Liver (tissue), 9 donors: ENCODE measurements around the gene NCOA3. TPM values are rescaled to one million over a fixed set of nuclear protein-coding genes. Genes with fewer than 3 reads are reported as not detected.

ENCODE experiments used
- DNase-seq: peaks from one replicate; pipeline ENCODE4 v3.0.0-alpha.2; 2017; ENCODE audit warnings: low spot score
- H3K27ac ChIP-seq, 2 donors: one replicate each; pipeline ENCODE4 v1.7.0; 2013; ENCODE audit warnings: inconsistent platforms in 2 of 2, low read length in 2 of 2, control low read depth in 1 of 2, low read depth in 1 of 2, mild to moderate bottlenecking in 1 of 2
- H3K27me3 ChIP-seq, 4 donors: one replicate each; pipeline versions ENCODE4 v1.6.1 to v1.7.0; 2013; ENCODE audit warnings: low read length in 3 of 4, inconsistent platforms in 1 of 4, mild to moderate bottlenecking in 1 of 4, moderate library complexity in 1 of 4; ENCODE audit not compliant: control insufficient read depth in 4 of 4, insufficient read depth in 4 of 4
- H3K36me3 ChIP-seq, 4 donors: one replicate each; pipeline versions ENCODE4 v1.6.1 to v1.7.0; 2013; ENCODE audit warnings: low read length in 3 of 4, mild to moderate bottlenecking in 3 of 4, low read depth in 1 of 4, moderate library complexity in 1 of 4; ENCODE audit not compliant: control insufficient read depth in 4 of 4, insufficient read depth in 3 of 4
- H3K4me1 ChIP-seq, 4 donors: one replicate each; pipeline versions ENCODE4 v1.6.1 to v1.7.0; 2013; ENCODE audit warnings: low read length in 3 of 4, mild to moderate bottlenecking in 3 of 4, moderate library complexity in 1 of 4; ENCODE audit not compliant: control insufficient read depth in 4 of 4, insufficient read depth in 4 of 4
- H3K4me3 ChIP-seq, 3 donors: one replicate each; pipeline versions ENCODE4 v1.6.1 to v1.7.0; 2013; ENCODE audit warnings: low read length in 3 of 3, control low read depth in 1 of 3, low read depth in 1 of 3, mild to moderate bottlenecking in 1 of 3
- H3K9ac ChIP-seq, 2 donors: one replicate each; pipeline ENCODE4 v1.7.0; 2013; ENCODE audit warnings: low read length in 2 of 2, mild to moderate bottlenecking in 2 of 2, moderate library complexity in 2 of 2, control low read depth in 1 of 2, low read depth in 1 of 2
- H3K9me3 ChIP-seq, 4 donors: one replicate each; pipeline versions ENCODE4 v1.6.1 to v1.7.0; 2013; ENCODE audit warnings: low read length in 3 of 4; ENCODE audit not compliant: control insufficient read depth in 4 of 4
- ATF3 ChIP-seq: IDR thresholded peaks from 2 replicates; pipeline ENCODE4 v1.6.1; 2016; ENCODE audit warnings: antibody characterized with exemption
- CTCF ChIP-seq: fragments of 150-350 bp; IDR thresholded peaks from 2 replicates; pipeline ENCODE4 v1.5.1; 2017; ENCODE audit warnings: improper control_type of control experiment, low read depth, low read length; ENCODE audit not compliant: missing input control
- EGR1 ChIP-seq, 2 donors: IDR thresholded peaks; 2 replicates each; pipeline ENCODE4 v1.6.1; 2016 to 2018; ENCODE audit warnings: antibody characterized with exemption in 2 of 2, low read depth in 2 of 2
- FOXA1 ChIP-seq: IDR thresholded peaks from 2 replicates; pipeline ENCODE4 v1.6.1; 2016; ENCODE audit warnings: antibody characterized with exemption
- FOXA2 ChIP-seq: IDR thresholded peaks from 2 replicates; pipeline ENCODE4 v1.6.1; 2016; ENCODE audit warnings: antibody characterized with exemption
- GABPA ChIP-seq, 2 donors: IDR thresholded peaks in 1 of 2; conservative IDR thresholded peaks in 1 of 2; 2 replicates each; pipeline ENCODE4 v1.6.1; 2016; ENCODE audit warnings: antibody characterized with exemption in 2 of 2, mild to moderate bottlenecking in 1 of 2, moderate library complexity in 1 of 2
- HNF4A ChIP-seq, 2 donors: conservative IDR thresholded peaks; 2 replicates each; pipeline ENCODE4 v1.6.1; 2016; ENCODE audit warnings: antibody characterized with exemption in 2 of 2, mild to moderate bottlenecking in 2 of 2
- JUND ChIP-seq, 2 donors: IDR thresholded peaks; 2 replicates each; pipeline ENCODE4 v1.6.1; 2016; ENCODE audit warnings: antibody characterized with exemption in 2 of 2
- MAX ChIP-seq: IDR thresholded peaks from 2 replicates; pipeline ENCODE4 v1.6.1; 2016; ENCODE audit warnings: antibody characterized with exemption
- NR2F2 ChIP-seq: IDR thresholded peaks from 2 replicates; pipeline ENCODE4 v1.6.1; 2016; ENCODE audit warnings: antibody characterized with exemption
- RAD21 ChIP-seq, 2 donors: IDR thresholded peaks; 2 replicates each; pipeline ENCODE4 v1.6.1; 2016; ENCODE audit warnings: antibody characterized with exemption in 2 of 2, mild to moderate bottlenecking in 2 of 2
- SP1 ChIP-seq: IDR thresholded peaks from 2 replicates; pipeline ENCODE4 v1.6.1; 2018; ENCODE audit warnings: antibody characterized with exemption, mild to moderate bottlenecking
- YY1 ChIP-seq: IDR thresholded peaks from 2 replicates; pipeline ENCODE4 v1.6.1; 2016; ENCODE audit warnings: antibody characterized with exemption, mild to moderate bottlenecking
- ZBTB33 ChIP-seq: IDR thresholded peaks from 2 replicates; pipeline ENCODE4 v1.6.1; 2016; ENCODE audit warnings: antibody characterized with exemption
- WGBS: extraction: QIAGEN DNeasy Blood & Tissue Kit; methylation state at CpG from one replicate; pipeline ENCODE4 v1.1.7; 2013; 5-methylcytosine and 5-hydroxymethylcytosine counted together
- polyA plus RNA-seq, 2 donors: library from polyadenylated mRNA; stranded (reverse) in 1 of 2; unstranded in 1 of 2; fragments of 200-250 nt in 1 of 2; fragments of >200 nt in 1 of 2; fragmentation: Nextera tagmentation in 1 of 2; extraction: Ambion mirVana in 1 of 2; gene quantifications; one replicate each; pipeline versions ENCODE4 v1.2.1 to v1.2.3, GENCODE V29; 2013 to 2015
- total RNA-seq, 2 donors: library from RNA; depleted of rRNA; stranded (reverse); fragments of >200 nt; gene quantifications; one replicate each; pipeline ENCODE4 v1.2.3, GENCODE V29; 2014
- TF ChIP-seq, protein P1 (sequence below): IDR thresholded peaks from 2 replicates; pipeline ENCODE4 v1.6.1; 2016; ENCODE audit warnings: antibody characterized with exemption, mild to moderate bottlenecking
- donor health status: healthy.
- donor health status: healthy.
- donor health status: healthy.
- donor health status: healthy.
- donor health status: healthy.

NCOA3 gene
- total and polyA plus RNA-seq, 4 donors = 3.8 to 18.2 (median 8.9) TPM

DNA sequence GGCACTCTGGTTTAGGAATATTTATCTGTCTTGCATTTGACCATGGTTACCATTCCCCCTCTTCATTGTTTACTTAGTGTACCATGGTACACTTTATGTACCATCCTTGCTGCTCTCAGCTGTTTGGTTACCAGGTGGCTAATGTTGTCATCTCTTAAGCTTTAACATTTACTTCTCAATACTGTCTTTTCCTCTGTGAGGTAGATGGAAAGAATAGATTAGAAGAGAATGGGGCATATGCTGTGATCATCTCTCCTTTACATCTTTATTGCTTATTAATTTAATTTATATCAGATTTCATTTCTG is 109.2 kb downstream of the NCOA3 start:
- H3K4me1 ChIP-seq = peaks cover 0 to 2% (median 0%) of the 10 kb centered on the region in 4 donors
- H3K27ac ChIP-seq = no peak overlapping the region
- H3K36me3 ChIP-seq = no peaks in the 10 kb centered on the region
- H3K27me3 ChIP-seq = no peaks in the 10 kb centered on the region
- no peak overlapping the region for H3K9ac ChIP-seq
- DNase-seq = no peak
- no peak overlapping the region for H3K4me3 ChIP-seq
- TF ChIP-seq GABPA (IDR thresholded peaks at IDR 0.05 in 1 of 2, conservative IDR thresholded peaks at IDR 0.05 in 1 of 2) (no peak), CTCF (no peak), ZBTB33 (no peak), FOXA2 (no peak), MAX (no peak), HNF4A (conservative IDR thresholded peaks at IDR 0.05) (no peak), RAD21 (IDR thresholded peaks at IDR 0.05) (no peak), EGR1 (IDR thresholded peaks at IDR 0.05; ENCODE audit: low read depth in 2 of 2) (no peak), YY1 (no peak)
- no peaks in the 10 kb centered on the region for H3K9me3 ChIP-seq

DNA sequence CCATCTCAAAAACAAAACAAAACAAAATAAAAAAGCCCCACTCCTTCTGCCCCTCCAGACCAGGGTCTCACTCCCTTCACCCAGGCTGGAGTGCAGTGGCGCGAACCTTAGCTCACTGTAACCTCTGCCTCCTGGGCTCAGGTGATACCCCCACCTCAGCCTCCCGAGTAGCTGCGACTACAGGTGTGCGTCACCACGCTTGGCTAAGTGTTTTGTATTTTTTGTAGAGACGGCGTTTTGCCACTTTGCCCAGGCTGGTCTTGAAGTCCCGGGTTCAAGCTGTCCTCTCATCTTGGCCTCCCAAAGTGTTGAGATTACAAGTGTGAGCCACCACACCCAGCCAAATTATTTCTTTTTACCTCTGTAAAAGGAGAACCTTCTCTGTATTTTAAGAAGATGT is 110.1 kb downstream of the NCOA3 start:
- H3K36me3 ChIP-seq = no peaks in the 10 kb centered on the region
- no peak overlapping the region for H3K9ac ChIP-seq
- no peak overlapping the region for H3K27ac ChIP-seq
- H3K4me3 ChIP-seq = no peak overlapping the region
- WGBS = 99% methylated on average over 9 of the region's 9 CpGs
- no peaks in the 10 kb centered on the region for H3K9me3 ChIP-seq
- H3K4me1 ChIP-seq = peaks cover 0 to 2% (median 0%) of the 10 kb centered on the region in 4 donors
- no peak for DNase-seq
- no peak for TF ChIP-seq CTCF
- no peak for TF ChIP-seq ATF3
- no peak for TF ChIP-seq RAD21 (IDR thresholded peaks at IDR 0.05)
- no peak for TF ChIP-seq FOXA2
- TF ChIP-seq FOXA1 = no peak
- no peak for TF ChIP-seq YY1
- TF ChIP-seq SP1 = no peak
- no peak for TF ChIP-seq EGR1 (IDR thresholded peaks at IDR 0.05; ENCODE audit: low read depth in 2 of 2)
- TF ChIP-seq, protein P1, sequence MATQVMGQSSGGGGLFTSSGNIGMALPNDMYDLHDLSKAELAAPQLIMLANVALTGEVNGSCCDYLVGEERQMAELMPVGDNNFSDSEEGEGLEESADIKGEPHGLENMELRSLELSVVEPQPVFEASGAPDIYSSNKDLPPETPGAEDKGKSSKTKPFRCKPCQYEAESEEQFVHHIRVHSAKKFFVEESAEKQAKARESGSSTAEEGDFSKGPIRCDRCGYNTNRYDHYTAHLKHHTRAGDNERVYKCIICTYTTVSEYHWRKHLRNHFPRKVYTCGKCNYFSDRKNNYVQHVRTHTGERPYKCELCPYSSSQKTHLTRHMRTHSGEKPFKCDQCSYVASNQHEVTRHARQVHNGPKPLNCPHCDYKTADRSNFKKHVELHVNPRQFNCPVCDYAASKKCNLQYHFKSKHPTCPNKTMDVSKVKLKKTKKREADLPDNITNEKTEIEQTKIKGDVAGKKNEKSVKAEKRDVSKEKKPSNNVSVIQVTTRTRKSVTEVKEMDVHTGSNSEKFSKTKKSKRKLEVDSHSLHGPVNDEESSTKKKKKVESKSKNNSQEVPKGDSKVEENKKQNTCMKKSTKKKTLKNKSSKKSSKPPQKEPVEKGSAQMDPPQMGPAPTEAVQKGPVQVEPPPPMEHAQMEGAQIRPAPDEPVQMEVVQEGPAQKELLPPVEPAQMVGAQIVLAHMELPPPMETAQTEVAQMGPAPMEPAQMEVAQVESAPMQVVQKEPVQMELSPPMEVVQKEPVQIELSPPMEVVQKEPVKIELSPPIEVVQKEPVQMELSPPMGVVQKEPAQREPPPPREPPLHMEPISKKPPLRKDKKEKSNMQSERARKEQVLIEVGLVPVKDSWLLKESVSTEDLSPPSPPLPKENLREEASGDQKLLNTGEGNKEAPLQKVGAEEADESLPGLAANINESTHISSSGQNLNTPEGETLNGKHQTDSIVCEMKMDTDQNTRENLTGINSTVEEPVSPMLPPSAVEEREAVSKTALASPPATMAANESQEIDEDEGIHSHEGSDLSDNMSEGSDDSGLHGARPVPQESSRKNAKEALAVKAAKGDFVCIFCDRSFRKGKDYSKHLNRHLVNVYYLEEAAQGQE = no peak
- TF ChIP-seq JUND (IDR thresholded peaks at IDR 0.05) = no peak
- no peak for TF ChIP-seq NR2F2
- no peaks in the 10 kb centered on the region for H3K27me3 ChIP-seq
